GM19397 (cell line): ENCODE results near the gene BTN1A1.
A peak's percentile ranks its signal among the peaks of the same experiment; 100 is the strongest.
"Not testable (repeated sequence)": the region's sequence is repeated elsewhere in the genome, so short reads cannot be mapped to it uniquely, and the experiment has no call there.

Experiments used
- ATAC-seq: cut with Tn5 transposase; IDR thresholded peaks from one replicate; pipeline ENCODE4 v1.9.1; 2021; ENCODE audit warnings: mild to moderate bottlenecking, moderate library complexity; ENCODE audit not compliant: unreplicated experiment

The BTN1A1 gene, protein sequence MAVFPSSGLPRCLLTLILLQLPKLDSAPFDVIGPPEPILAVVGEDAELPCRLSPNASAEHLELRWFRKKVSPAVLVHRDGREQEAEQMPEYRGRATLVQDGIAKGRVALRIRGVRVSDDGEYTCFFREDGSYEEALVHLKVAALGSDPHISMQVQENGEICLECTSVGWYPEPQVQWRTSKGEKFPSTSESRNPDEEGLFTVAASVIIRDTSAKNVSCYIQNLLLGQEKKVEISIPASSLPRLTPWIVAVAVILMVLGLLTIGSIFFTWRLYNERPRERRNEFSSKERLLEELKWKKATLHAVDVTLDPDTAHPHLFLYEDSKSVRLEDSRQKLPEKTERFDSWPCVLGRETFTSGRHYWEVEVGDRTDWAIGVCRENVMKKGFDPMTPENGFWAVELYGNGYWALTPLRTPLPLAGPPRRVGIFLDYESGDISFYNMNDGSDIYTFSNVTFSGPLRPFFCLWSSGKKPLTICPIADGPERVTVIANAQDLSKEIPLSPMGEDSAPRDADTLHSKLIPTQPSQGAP

DNA sequence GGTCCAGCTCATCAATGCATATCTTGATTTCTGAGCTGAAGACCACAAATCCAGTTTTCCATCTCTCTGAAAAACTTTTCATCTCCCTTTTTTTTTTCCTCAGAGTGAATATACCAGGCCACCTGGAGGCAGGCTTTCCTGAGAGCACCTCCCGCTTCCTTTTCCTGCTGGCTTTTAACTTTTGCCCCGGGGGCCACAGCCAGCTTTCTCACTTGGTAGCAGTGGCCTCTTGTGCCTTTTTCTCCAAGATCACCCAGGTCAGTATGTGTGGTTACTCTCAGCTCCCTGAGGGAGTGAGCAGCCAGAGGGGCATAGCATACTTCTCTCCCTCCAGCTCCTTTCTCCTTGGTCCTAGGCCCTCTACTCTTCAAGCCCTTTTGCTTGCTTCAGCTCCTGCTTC lies at the start of gene BTN1A1:
Gene BTN1A1, plus strand, starts transcription at position 202 of the 400 bp plus-strand sequence. CDS start 984 bp downstream, outside the sequence.
- ATAC-seq = no peak

DNA sequence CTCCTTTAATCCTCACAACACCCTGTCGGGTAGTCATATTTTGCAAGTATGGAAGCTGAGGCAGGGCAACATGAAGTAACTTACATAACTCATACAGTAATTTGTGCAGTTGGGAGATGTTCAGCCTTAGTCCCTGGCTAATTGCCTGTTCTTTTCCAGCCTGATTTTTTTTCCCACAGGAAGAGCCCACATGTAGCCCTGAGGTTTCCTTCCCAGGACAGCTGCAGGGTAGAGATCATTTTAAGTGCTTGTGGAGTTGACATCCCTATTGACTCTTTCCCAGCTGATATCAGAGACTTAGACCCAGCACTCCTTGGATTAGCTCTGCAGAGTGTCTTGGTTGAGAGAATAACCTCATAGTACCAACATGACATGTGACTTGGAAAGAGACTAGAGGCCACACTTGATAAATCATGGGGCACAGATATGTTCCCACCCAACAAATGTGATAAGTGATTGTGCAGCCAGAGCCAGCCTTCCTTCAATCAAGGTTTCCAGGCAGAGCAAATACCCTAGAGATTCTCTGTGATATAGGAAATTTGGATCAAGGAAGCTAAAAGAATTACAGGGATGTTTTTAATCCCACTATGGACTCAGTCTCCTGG lies 47.4 kb upstream of the BTN1A1 start:
- no peak for ATAC-seq

DNA sequence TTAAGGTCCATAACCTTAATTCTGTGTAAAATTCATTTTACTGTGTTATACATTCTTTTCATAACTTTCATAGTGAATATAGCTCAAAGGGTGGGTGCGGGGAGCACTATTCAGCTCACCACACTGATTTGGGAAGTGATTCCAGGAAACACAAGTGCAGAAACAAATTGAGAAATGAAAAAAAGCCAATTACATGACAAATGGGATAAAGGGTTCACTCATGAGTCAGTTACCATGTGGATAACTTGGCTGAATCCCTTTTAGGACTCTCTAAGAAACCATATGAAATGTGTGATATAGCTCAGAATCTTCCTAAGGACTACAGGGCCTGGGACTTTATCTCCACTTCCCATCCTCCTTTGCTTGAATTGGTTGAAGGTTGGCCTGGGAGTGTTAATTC lies 45.5 kb upstream of the BTN1A1 start:
- no peak for ATAC-seq

DNA sequence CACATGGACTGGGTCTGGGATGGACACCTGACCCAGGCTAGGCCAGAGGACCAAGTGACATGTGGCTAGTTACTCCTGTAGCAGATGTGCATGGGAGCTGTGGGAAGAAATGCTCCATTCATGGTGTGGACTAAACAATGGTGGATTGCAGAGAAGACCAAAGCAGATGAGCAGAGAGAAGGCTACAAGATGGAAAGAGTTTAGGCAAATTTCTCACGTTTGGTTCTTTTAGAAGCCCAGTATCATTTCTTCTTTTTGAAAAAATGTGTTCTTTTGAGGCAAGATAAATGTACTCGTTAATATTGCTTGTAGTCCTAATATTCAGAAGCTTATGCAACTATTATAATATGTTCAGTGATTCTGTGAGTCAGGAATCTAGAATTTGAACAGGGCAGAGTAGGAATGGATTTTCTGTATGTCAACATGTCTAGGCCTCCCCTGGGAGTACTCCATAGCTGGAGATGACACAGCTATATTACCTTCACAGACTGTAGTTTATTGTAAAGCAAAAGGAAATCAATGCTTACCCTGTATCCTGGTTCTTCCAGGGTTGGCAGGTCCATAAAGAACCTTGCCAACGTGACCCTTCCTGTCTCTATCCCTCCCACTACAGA lies 44.6 kb upstream of the BTN1A1 start:
- ATAC-seq = no peak

DNA sequence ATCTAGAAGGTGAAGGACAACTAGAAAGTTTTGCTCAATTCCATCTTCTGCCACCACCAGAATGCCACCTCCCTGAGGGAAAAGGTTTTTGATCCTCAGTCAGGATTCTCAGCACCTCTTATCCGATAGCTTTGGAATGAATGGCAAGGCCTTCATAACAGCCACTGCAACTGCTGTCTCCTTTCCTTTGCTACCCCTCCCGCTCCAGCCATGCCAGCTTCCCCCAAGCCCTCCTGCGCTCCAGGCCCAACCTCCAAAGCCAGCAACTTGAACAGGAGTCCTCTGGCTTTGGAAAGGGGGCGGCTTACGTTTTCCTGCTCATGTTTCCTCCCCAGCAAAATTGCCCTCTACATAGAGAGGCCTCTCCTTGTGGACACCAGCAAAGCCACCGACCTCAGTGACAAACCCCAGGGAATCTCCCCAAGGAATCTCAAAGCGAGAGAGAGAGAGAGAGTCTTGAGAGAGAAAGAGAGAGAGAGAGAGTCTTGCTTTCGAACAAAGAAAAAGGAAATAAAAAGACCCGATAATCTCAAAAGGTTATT lies 42.8 kb upstream of the BTN1A1 start:
- peak; percentile 20 for ATAC-seq

DNA sequence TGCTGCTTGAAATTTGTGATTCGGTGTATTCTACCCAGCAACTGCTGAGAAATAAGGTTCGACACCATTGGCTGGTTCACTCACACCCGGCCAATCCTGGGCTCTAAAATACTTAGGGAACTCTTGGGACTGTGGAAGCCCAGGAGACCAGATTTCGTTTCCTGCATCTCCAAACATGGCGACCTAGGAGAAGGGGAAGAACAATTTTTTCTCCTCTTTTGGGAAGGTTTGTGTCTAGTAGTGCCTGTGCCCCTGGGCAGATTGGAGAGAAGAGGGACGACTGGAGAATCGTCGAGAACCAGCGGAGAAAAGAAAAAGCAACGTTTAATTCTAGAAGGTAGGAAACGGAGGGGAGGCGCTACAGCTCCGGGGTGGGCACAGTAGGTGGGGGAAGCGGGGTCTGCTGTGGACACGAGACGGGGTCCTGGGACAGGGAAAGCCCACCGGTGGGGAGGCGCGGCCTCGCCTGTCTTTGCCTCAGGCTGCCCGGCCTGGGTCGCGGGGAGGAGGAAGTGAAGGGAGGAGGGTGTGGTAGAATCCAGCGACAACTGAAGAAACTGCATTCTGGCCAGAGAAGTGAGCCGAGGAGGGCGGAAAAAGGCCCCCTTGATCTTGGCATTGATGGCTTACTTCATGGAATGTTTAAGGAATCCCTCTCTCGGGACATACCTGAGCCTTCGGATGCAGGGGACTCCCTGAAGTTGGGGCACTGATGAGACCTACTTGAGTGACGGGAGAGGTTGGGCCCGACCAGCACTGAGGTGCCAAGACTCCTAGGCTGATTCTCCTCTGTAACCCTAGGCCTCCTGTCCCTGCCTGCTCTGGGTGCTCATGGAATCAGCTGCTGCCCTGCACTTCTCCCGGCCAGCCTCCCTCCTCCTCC lies 42.1 kb upstream of the BTN1A1 start, which contains the start of gene BTN2A1:
Gene BTN2A1, plus strand, starts transcription at position 150 of the 883 bp plus-strand sequence. Its CDS starts 682 bp downstream, at position 832.
- ATAC-seq = peak; percentile 90

DNA sequence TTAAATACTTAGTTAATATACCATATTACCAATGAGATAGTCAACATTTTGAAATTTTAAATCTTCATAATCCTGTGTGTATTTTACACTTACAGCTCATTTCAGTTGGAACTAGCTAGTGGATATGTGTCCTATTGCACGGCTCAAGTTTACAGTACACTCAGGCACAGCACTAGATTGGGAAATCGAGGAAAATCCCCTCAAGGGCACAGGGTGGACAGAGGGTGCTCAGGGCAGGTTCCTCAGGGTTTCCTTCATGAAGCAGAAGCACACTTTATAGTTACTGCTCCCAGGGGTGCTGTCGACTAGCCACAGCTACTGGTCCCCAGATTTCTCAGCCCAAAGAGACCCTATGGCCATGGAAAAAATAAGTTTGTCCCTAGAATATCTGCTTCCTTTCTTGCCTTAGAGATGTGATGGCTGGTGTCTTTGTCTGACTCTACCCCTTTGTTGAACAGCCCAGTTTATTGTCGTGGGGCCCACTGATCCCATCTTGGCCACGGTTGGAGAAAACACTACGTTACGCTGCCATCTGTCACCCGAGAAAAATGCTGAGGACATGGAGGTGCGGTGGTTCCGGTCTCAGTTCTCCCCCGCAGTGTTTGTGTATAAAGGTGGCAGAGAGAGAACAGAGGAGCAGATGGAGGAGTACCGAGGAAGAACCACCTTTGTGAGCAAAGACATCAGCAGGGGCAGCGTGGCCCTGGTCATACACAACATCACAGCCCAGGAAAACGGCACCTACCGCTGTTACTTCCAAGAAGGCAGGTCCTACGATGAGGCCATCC lies 40.9 kb upstream of the BTN1A1 start:
- no peak for ATAC-seq

DNA sequence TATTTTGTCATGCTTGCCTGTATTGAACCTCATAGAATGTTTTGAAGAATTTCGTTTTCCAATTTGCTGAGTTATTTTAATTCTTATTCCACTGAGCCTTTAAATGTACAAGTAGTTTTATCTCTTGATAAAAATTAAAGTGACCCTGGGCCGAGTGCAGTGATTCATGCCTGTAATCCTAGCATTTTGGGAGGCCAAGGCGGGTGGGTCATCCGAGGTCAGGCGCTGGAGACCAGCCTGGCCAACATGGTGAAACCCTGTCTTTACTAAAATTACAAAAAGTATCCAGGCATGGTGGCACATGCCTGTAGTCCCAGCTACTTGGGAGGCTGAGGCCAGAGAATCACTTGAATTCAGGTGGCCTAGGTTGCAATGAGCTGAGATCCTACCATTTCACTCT lies 38.8 kb upstream of the BTN1A1 start:
- ATAC-seq = not testable (repeated sequence)

DNA sequence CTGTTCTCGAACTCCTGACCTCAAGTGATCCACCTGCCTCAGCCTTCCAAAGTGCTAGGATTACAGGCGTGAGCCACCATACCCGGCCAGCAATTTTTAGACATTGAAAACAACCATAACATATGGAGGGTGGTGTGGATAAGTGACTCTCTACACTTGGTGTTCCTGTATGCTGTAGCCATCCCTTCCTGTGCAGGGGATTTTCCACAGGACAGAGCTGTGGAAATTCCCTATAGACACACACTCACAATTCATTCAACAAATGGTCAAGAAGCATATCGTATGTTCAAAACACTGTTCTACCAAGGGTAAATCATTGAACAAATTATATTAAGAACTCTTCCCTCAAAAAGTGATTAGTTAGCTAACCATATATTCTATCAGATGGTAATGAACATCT lies 36.1 kb upstream of the BTN1A1 start:
- ATAC-seq = no peak

DNA sequence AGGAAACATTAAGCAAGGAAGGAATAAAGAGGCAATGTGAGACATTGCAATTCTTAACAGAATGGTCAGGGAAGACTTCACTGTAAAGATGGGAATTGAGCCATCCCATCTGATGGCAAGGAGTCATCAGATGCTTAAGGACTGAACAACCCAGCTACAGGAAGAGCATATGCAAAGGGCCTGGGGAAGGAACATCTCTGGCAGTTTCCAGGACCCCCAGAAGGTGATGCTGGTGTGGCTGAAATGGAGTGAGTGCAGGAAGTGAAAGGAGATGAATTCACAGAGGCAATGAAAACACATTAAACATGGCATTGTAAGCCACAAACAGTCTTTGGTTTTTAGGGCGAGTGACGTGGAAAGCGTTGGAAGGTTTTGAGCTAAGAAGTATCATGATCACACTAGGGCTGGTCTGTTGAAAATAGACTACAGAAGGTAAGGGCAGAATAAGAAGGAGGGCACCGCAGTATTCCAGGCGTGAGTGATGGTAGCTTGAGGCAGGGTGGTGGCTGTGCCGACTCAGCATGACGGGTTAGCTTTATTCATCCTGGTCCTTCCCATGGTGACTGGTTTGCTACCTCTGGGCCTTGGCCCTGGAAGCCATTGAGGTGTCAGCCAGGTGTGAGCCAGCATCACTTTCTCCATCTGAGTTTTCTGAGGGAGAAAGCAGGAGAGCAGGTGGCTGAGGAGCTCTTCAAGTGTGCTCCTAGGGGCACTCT lies 35.5 kb upstream of the BTN1A1 start:
- ATAC-seq = no peak

DNA sequence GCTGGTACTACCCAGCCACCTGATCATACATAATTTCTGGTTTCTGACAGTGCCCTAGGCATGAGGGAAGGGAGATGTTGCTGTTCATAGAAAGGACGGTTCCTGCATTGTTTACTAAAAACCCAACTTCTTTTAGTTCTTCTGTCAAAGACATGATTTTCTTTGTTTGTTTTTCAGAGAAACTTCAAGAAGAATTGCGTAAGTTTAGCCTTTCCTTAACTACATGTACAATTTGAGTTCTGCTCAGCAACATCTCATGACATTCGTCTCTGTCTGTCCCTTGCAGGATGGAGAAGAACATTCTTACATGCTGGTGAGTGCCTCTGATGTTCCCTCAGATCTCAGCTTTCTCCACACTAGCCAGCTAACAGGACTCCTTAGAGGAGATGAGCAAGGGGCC lies 34.3 kb upstream of the BTN1A1 start:
- ATAC-seq = no peak

DNA sequence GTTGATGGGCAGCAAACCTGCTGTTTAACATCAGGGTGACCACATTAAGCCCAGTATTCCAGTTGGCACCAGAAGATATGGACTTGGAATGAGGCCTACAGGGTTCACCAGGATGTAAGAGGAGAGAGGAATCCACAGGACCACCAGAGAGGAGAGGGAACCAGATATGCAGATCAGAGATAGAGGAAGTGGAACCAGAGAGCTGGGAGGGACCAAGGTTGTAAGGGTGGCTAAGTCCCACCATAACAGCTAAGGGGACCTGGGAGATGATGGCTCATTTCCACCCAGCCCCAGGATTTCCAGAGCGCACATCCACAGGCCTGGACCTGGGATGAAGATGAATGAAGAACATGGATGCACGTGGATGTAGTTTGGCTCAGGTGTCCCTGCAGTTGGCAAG lies 31.3 kb upstream of the BTN1A1 start:
- ATAC-seq = no peak

DNA sequence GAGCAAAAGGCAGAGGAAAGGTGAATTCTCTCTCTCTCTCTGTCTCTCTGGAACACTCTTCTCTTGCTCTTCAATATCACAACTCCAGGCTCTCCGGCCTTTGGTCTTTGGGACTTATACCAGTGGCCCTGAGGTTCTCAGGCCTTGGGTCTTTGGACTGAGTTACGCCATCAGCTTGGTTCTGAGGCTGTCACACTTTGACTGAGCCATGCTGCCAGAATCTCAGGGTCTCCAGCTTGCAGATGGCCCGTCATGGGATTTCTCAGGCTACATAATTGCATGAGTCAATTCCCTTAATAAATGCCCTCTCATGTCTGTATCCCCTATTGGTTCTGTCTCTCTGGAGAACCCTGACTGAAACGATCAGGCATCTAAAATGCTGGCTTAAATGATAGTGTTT lies 29.5 kb upstream of the BTN1A1 start:
- no peak for ATAC-seq

DNA sequence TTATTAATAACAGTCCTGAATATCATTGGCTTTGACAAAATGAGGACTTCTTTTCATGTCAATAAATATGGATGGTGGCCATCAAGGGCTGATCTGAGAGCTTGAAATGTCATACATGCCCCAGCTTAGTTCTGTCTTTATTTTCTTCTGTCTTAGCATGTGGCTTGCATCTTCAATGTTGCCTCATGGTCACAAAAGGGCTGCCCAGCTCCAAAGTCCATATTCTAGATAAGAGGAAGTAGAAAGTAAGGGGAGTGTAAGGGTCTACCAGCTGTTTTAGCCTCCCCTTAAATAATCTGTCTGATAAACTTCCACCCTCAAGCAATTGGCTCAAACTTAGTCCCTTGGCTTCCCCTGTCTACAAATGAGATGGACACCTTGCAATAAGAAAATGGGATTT lies 28.1 kb upstream of the BTN1A1 start:
- ATAC-seq = no peak

DNA sequence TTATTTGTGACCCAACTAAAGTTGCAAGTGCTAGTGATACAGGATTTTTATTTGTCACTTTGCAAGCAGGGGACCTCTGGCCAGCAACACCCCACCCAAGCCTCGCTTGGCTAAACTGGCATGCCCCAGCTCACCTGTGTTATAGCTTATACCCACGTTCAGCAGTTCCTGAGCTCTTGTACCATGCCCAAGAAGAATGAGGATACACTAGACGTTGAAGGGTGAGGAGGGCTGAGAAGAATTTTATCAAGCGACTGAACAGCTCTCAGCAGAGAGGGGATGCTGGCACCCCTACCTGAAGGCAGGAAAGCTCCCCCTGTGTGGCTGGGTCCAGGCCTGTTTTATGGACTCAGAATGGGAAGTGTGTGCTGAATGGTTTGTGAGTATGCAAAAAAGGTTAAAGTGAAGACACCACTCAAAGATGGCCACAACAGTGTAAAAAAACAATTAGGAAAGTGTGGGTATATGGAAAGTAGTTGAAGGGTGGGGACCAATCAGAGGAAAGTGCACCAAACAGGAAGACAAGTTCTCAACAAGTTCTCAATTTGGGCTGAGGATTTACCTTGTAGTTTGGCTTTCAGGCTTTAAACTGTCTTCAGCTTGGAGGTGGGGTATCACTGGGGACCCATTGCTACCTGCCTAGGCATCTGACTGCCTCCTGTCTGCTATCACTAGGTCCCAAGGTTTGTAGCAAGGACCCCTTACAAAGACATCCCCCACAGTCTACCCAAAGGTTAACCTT lies 27.4 kb upstream of the BTN1A1 start:
- ATAC-seq = no peak

DNA sequence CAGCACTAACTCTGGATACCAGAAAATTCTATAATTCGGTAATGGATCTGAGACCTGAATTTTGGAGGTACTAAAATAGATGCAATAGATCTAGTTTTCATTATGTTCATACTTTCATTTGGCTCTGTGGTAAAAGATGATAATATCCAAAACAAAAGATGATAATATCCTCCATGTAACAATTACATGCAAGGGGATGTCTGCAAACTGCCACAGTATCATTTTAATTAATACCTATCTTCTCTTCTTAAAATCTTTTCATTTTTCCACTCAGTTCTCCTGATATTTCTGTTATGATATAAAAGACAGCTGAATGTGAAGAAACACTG lies 26.7 kb upstream of the BTN1A1 start:
- no peak for ATAC-seq

DNA sequence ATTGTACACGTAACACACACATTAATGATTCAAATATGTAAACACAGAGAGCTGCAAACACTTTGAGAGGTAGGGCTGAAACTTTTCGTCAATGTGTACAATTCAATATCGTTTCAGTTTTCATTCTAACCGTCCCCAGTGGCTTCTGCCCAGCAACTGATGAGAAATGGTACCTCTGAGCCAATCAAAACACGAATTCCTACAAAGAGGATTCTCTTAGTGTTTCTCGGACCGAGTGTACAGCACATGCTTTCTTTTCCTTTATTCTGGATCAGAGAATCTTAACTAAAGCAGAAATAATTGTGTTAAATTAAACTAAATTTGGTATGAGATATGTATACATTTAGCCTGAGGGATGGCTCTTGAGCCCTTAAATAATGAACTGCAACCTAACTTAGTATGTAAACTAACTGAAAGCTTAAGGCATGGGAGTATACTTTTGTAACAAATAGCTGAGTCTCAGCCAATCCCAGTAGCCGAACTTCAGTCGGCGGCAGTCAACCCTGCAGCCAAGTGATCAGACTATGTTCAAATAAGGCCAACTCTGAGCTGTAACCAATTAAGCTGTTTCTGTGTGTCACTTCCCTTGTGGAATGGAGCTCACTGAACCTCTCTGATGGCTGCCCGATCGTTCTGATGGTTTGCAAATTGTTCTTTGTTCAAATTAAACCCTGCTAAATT lies 26.2 kb upstream of the BTN1A1 start:
- peak; percentile 80 for ATAC-seq

DNA sequence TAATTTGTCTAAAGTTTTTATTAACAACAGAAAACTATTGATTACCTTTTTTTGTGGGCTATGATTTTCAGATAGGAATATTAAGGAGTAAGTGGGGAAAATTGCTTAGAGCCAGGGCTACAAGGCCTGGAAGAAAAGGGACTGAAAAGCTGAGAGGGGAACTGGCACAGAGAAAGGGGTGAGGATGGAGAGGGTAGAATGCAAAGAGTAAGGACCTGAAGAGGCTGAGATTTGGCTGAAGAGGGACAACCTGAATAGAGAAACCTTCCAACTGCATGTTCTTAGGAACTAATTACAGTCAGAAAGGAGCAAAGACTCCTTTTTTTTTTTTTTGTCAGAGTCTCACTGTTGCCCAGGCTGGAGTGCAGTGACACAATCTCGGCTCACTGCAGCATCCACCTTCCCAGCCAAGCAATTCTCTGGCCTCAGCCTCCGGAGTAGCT lies 25.6 kb upstream of the BTN1A1 start:
- ATAC-seq = no peak
